AG04450 (cell line): Measurements from ENCODE around the gene VDAC1. TPM values are rescaled to one million over a fixed set of nuclear protein-coding genes. Genes with fewer than 3 reads are reported as not detected.

Experiments
- CTCF ChIA-PET: fragments of 300-600, 350-600 bp; formaldehyde crosslinking; extraction: SDS; loops from one replicate; lab custom pipeline; 2022; ENCODE audit warnings: antibody characterized with exemption, inconsistent platforms; lab: Charles Lee
- POLR2A ChIA-PET: fragments of 350-600 bp; formaldehyde crosslinking; extraction: SDS; loops from one replicate; lab custom pipeline; 2021; ENCODE audit warnings: antibody characterized with exemption, inconsistent platforms; lab: Yijun Ruan, JAX
- DNase-seq: peaks from one replicate; pipeline ENCODE4 v3.0.0-alpha.2; 2011; ENCODE audit warnings: low read depth, low spot score
- H3K27ac ChIP-seq: one replicate; pipeline ENCODE4 v1.5.1; 2012; ENCODE audit warnings: low read depth, low read length, control low read depth
- H3K27me3 ChIP-seq: one replicate; pipeline ENCODE4 v1.6.0; 2012; ENCODE audit warnings: low read length; ENCODE audit not compliant: control insufficient read depth, insufficient read depth
- H3K4me3 ChIP-seq: 2 replicates; pipeline ENCODE4 v1.5.1; 2011; ENCODE audit warnings: mild to moderate bottlenecking, low read depth, low read length, control low read depth
- H3K9me3 ChIP-seq: 2 replicates; pipeline ENCODE4 v1.5.1; 2012; ENCODE audit warnings: low read length; ENCODE audit not compliant: control insufficient read depth, insufficient read depth
- CTCF ChIP-seq: IDR thresholded peaks from 2 replicates; pipeline ENCODE4 v1.5.1; 2011; ENCODE audit warnings: low read depth, low read length, control low read depth, inconsistent platforms
- polyA plus RNA-seq: library from polyadenylated mRNA; depleted of rRNA; stranded (reverse); fragments of >200 nt; gene quantifications from 2 replicates; pipeline ENCODE4 v1.2.3, GENCODE V29; 2011

VDAC1 gene
- polyA plus RNA-seq, 1 experiment: 262 TPM

- no peak for TF ChIP-seq CTCF
- DNase-seq: no peak
- ChIA-PET CTCF (interaction anchor here (1.0 kb wide), 1 partner anchor 15 kb away, joined by 3 read pairs; no protein-coding TSS in a partner anchor), POLR2A (no interaction called here)
- Histone ChIP-seq H3K27me3 (no peaks in the 10 kb centered on the region), H3K27ac (no peak overlapping the region), H3K9me3 (no peaks in the 10 kb centered on the region), H3K4me3 (no peak overlapping the region)
These were observed 9.8 kb downstream of the VDAC1 start for GRCh38 chr5:133994990-133995333.

GRCh38 chr5:133994297-133994989 lies 10.3 kb downstream of the VDAC1 start:
- H3K9me3 ChIP-seq: no peaks in the 10 kb centered on the region
- no peaks in the 10 kb centered on the region for H3K27me3 ChIP-seq
- TF ChIP-seq CTCF: no peak
- CTCF ChIA-PET: no interaction called here
- peak overlapping the region; percentile 31 for H3K27ac ChIP-seq
- no peak for DNase-seq
- no peak overlapping the region for H3K4me3 ChIP-seq
- POLR2A ChIA-PET: no interaction called here

- no peaks in the 10 kb centered on the region for H3K9me3 ChIP-seq
- no peak overlapping the region for H3K4me3 ChIP-seq
- CTCF ChIA-PET: interaction anchor here (0.6 to 4.6 kb wide), 5 partner anchors 14 to 200 kb away, joined by 3 to 38 read pairs (median 6); no protein-coding TSS in a partner anchor
- H3K27ac ChIP-seq: no peak overlapping the region
- TF ChIP-seq CTCF: no peak
- no peaks in the 10 kb centered on the region for H3K27me3 ChIP-seq
- POLR2A ChIA-PET: interaction anchor here (0.8 kb wide), 1 partner anchor 12 kb away, joined by 5 read pairs; the partner anchor contains the start of gene VDAC1
- DNase-seq: no peak
These were observed 11.4 kb downstream of the VDAC1 start for GRCh38 chr5:133993185-133993936.

GRCh38 chr5:133992429-133993155 lies 12.2 kb downstream of the VDAC1 start:
- ChIA-PET CTCF (interaction anchor here (1.2 to 4.6 kb wide), 4 partner anchors 13 to 148 kb away, joined by 3 to 38 read pairs (median 6); no protein-coding TSS in a partner anchor), POLR2A (interaction anchor here (0.8 kb wide), 1 partner anchor 13 kb away, joined by 5 read pairs; the partner anchor contains the start of gene VDAC1)
- no peak for DNase-seq
- Histone ChIP-seq H3K27ac (no peak overlapping the region), H3K9me3 (no peaks in the 10 kb centered on the region), H3K4me3 (no peak overlapping the region), H3K27me3 (no peaks in the 10 kb centered on the region)
- no peak for TF ChIP-seq CTCF
